Spinal cord (tissue), 10 donors: ENCODE data around the gene ZFP36L2. TPM values are rescaled to one million over a fixed set of nuclear protein-coding genes. Genes with fewer than 3 reads are reported as not detected.
A peak's percentile ranks its signal among the peaks of the same experiment; 100 is the strongest.

Source experiments
- DNase-seq, 6 donors: peaks; one replicate each; pipeline versions ENCODE4 v3.0.0 to v3.0.0-alpha.2; 2013 to 2015; ENCODE audit warnings: low spot score in 6 of 6, low read depth in 4 of 6
- H3K27ac ChIP-seq: one replicate; pipeline ENCODE4 v1.5.1; 2013; ENCODE audit warnings: low read depth, low read length, control low read depth
- H3K27me3 ChIP-seq: one replicate; pipeline ENCODE4 v1.6.1; 2013; ENCODE audit warnings: low read length; ENCODE audit not compliant: control insufficient read depth, insufficient read depth
- H3K36me3 ChIP-seq: one replicate; pipeline ENCODE4 v1.6.1; 2013; ENCODE audit warnings: low read length; ENCODE audit not compliant: control insufficient read depth, insufficient read depth
- H3K4me1 ChIP-seq: one replicate; pipeline ENCODE4 v1.6.1; 2013; ENCODE audit warnings: low read length; ENCODE audit not compliant: control insufficient read depth, insufficient read depth
- H3K4me3 ChIP-seq: one replicate; pipeline ENCODE4 v1.5.1; 2013; ENCODE audit warnings: low read depth, low read length, control low read depth
- H3K9me3 ChIP-seq: one replicate; pipeline ENCODE4 v1.6.1; 2013; ENCODE audit warnings: low read length; ENCODE audit not compliant: control insufficient read depth, insufficient read depth
- WGBS: methylation state at CpG from one replicate; pipeline ENCODE4 v1.1.5; 2013; ENCODE audit warnings: missing lambda C conversion rate; ENCODE audit not compliant: insufficient coverage; 5-methylcytosine and 5-hydroxymethylcytosine counted together
- polyA plus RNA-seq, 2 donors: library from polyadenylated mRNA; unstranded; fragments of 120-200 nt; gene quantifications; one replicate each; pipeline ENCODE4 v1.2.1, GENCODE V29; 2013; ENCODE audit not compliant: insufficient read length in 2 of 2
- total RNA-seq, 2 donors: library from RNA; depleted of rRNA in 1 of 2; stranded (reverse); fragments of 120-200 nt in 1 of 2; fragments of >200 nt in 1 of 2; gene quantifications; one replicate each; pipeline versions ENCODE4 v1.2.3 to v1.2.4, GENCODE V29; 2013 to 2014
- donor health status: healthy.

Gene ZFP36L2
- total and polyA plus RNA-seq, 4 donors: 20.8 to 75.4 (median 50.2) TPM

GRCh38 chr2:43220760-43221123 lies 5.7 kb downstream of the ZFP36L2 start:
- Histone ChIP-seq H3K4me3 (peak overlapping the region; percentile 79), H3K4me1 (peaks cover 49% of the 10 kb centered on the region), H3K9me3 (no peaks in the 10 kb centered on the region), H3K36me3 (peaks cover 16% of the 10 kb centered on the region), H3K27ac (peak overlapping the region; percentile 98), H3K27me3 (peaks cover 7% of the 10 kb centered on the region)
- WGBS: no CpG with 5 or more reads among the region's 5 CpGs
- DNase-seq: no peak

DNA sequence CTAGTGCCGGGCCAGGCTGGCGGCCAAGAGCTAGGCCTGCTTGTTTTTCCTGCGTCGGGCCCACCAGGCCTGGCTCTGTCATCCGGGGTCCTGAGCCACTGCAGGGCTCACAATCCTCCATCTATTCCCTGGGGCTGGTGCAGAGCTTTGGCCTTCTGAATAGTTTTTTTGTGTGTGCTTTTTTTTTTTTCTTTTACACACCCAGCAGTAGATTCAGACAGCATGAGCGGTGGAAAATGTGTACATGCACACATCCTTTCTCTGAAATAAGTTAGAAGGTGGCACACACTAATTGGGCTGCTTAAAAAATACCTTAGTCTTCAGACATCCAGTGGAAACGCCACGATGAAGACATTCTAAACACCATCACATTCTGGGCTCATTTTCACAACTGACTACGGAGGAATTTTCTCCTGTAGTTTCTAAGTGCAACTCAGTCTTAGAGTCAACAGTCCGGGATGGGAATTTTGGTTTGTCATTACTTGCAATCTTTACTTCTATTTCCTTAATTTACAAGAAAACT lies 6.1 kb downstream of the ZFP36L2 start:
- DNase-seq: no peak
- Histone ChIP-seq H3K27ac (peak overlapping the region; percentile 98), H3K4me1 (peaks cover 49% of the 10 kb centered on the region), H3K27me3 (peaks cover 4% of the 10 kb centered on the region), H3K36me3 (peaks cover 15% of the 10 kb centered on the region), H3K4me3 (peak overlapping the region; percentile 34), H3K9me3 (no peaks in the 10 kb centered on the region)
- WGBS: 24% methylated on average over 5 of the region's 10 CpGs

DNA sequence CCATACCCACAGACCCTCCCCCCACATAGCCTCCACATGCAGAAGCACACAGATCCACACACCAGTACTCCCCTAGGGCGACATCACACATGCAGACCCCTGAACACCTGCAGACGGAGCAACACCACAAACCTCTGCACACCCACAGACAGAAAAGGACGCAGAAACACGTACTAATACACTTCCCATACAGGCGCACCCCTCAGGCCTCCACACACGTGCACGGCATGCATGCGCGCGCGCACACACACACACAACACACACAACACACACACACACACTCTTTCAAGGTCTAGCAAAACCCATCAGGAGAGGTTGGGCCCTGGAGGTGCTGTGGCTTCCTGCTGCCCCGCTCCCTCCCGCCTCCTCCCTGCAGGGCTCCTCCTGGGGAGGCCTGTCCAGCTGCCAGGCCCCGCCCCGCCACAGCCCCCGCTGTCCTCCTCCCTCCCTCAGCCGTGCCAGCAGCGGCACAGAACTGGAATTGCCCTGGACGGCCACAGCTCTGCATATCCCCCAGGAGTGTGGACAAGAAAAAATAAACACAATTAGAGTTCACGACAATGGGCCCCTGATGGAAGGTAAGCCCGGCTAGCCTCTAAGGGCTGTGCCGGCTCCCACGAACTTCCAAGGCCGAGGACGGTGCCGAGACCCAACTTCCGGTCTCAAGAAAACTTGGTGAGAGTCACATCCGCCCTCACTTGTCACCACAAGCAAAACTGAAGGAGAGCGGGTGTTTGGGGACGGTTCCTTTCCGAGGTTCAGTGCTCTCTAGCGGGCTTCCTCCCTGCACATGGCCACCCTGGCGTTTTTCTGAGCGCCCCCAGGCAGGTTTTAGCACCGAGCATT lies 6.8 kb downstream of the ZFP36L2 start:
- peak overlapping the region; percentile 34 for H3K4me3 ChIP-seq
- 21% methylated on average over 28 of the region's 35 CpGs for WGBS
- peak overlapping the region; percentile 98 for H3K27ac ChIP-seq
- H3K27me3 ChIP-seq: no peaks in the 10 kb centered on the region
- peak in 3 of 6 donors; percentile 58 to 85 (median 72) for DNase-seq
- H3K36me3 ChIP-seq: peaks cover 8% of the 10 kb centered on the region
- no peaks in the 10 kb centered on the region for H3K9me3 ChIP-seq
- H3K4me1 ChIP-seq: peaks cover 49% of the 10 kb centered on the region

DNA sequence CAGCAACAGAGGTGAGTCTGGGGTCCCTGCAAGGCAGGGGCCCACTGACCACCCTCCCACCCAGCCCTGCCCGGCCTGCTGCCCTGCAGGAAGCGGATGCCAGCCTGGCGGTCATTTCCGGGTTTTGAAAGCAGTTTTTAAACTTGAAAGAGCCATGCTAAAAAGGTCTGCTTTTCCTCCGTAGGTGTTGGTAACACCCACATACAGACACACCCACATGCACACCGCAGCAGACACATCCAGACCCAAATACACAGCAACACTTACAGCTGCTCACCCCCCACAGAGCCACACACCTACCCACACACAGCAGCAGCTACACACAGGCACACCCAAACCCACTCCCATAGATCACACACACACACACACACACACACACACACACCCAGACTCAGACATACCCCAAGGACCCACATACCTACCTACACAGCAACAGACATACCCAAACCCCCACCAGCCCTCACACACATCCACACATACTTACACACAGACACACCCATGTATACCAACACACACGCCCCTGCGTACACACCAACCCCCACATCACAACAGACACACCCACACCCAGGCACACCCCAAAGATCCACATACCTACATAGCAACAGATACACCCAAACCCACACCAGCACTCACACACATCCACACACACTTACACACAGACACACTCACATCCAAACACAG lies 7.6 kb downstream of the ZFP36L2 start:
- no peak for DNase-seq
- H3K36me3 ChIP-seq: peaks cover 2% of the 10 kb centered on the region
- H3K4me3 ChIP-seq: peak overlapping the region; percentile 34
- peak overlapping the region; percentile 98 for H3K27ac ChIP-seq
- no peaks in the 10 kb centered on the region for H3K9me3 ChIP-seq
- peaks cover 44% of the 10 kb centered on the region for H3K4me1 ChIP-seq
- no peaks in the 10 kb centered on the region for H3K27me3 ChIP-seq
- 39% methylated on average over 6 of the region's 8 CpGs for WGBS

GRCh38 chr2:43218155-43218701 lies 8.2 kb downstream of the ZFP36L2 start:
- peak in 1 of 6 donors; percentile 49 for DNase-seq
- H3K27me3 ChIP-seq: no peaks in the 10 kb centered on the region
- 29% methylated on average over 5 of the region's 13 CpGs for WGBS
- peak overlapping the region; percentile 98 for H3K27ac ChIP-seq
- no peaks in the 10 kb centered on the region for H3K9me3 ChIP-seq
- H3K4me3 ChIP-seq: no peak overlapping the region
- peaks cover 2% of the 10 kb centered on the region for H3K36me3 ChIP-seq
- peaks cover 44% of the 10 kb centered on the region for H3K4me1 ChIP-seq

DNA sequence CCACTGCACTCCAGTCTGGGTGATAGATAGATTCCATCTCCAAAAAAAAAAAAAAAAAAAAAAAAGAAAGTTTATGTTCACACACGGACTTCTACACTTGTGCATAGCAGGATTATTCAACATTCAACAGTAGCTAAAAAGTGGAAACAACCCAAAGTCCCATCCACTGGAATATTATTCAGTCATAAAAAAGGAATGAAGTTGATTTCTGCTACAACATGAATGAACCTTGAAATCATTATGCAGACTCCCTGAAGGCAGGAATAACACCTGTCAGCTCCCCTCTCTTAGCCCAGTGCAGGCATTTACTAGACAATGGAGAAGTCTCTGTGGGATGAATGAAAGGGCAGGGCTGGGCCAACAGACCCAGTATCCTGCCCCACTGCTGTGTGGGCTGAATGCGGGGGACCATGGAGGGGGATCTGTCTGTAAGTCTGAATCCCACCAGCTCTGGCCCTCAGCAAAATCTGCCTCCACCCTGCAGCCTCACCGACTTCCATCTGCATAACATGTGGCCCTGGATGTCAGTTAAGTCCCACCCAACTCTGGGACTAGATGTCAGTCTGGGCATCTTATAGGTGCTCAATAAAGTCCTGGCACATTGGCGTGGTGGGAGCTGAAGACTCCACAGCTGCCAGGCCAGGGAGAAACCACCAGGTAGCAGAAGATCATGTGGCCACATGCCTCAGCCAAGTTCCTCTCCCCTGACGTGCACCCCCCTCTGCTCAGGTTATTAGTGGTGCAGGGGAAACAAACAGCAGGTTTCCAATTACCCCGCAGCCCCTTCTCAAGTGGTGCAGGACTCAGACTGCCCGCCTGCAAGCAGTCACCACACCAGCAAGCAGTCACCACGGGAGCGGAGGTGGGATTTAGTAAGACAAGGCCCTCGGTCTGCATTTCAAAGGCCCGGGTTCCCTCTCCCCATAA lies 8.9 kb downstream of the ZFP36L2 start:
- Histone ChIP-seq H3K4me3 (no peak overlapping the region), H3K27me3 (no peaks in the 10 kb centered on the region), H3K27ac (peak overlapping the region; percentile 98), H3K4me1 (peaks cover 44% of the 10 kb centered on the region), H3K9me3 (no peaks in the 10 kb centered on the region), H3K36me3 (peaks cover 2% of the 10 kb centered on the region)
- WGBS: 35% methylated on average over 4 of the region's 11 CpGs
- peak in 1 of 6 donors; percentile 46 for DNase-seq

- H3K4me1 ChIP-seq: peaks cover 38% of the 10 kb centered on the region
- no peak for DNase-seq
- 75% methylated on average over 5 of the region's 8 CpGs for WGBS
- H3K9me3 ChIP-seq: no peaks in the 10 kb centered on the region
- no peak overlapping the region for H3K27ac ChIP-seq
- no peaks in the 10 kb centered on the region for H3K36me3 ChIP-seq
- H3K4me3 ChIP-seq: no peak overlapping the region
- H3K27me3 ChIP-seq: no peaks in the 10 kb centered on the region
Observed at GRCh38 chr2:43216629-43217028, 9.8 kb downstream of the ZFP36L2 start.

DNA sequence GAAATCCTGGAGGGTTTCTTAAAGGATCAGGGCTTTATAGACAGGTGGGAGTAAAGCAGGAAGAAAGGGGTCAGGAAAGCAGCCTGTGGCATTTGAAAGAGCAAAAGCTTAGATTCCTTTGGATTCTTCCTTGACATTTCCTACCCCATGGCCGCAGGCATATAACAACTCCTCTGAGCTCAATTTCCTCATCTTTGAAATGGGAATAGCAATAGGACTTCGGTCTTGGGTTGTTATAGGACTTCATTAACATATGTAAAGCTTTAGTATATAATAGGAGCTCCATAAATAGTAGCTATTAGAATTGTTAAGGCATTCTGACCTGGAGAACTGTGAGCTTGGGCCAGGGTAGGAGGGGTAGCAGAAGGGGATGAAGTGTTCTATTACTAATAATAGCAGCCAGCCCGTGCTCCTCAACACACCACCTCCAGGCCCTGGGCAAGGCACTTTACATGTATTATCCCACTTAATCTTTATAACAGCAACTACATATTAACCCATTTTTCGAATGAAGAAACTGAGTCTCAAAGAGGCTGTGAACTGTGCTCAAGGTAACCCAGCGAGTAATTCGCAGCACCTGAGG lies 10.6 kb downstream of the ZFP36L2 start:
- Histone ChIP-seq H3K27ac (no peak overlapping the region), H3K27me3 (no peaks in the 10 kb centered on the region), H3K4me3 (no peak overlapping the region), H3K36me3 (peaks cover 2% of the 10 kb centered on the region), H3K9me3 (no peaks in the 10 kb centered on the region), H3K4me1 (peaks cover 33% of the 10 kb centered on the region)
- no peak for DNase-seq
- WGBS: 94% methylated on average over 3 of the region's 6 CpGs
